ENCODE results near the gene TMEM238.
"Not testable (repeated sequence)": the region's sequence is repeated elsewhere in the genome, so short reads cannot be mapped to it uniquely, and the experiment has no call there.

Gene TMEM238

GRCh38 chr19:55384131-55384919 is at the start of gene TMEM238:
Gene TMEM238, minus strand, starts transcription at chr19:55384292. Its CDS starts 33 bp downstream, at chr19:55384259.
- DNase-seq = peak; percentile 31

- peak; percentile 4 for DNase-seq
These were observed 49.2 kb upstream of the TMEM238 start for GRCh38 chr19:55433292-55433691.

- no peak for DNase-seq
These were observed 48.3 kb upstream of the TMEM238 start for GRCh38 chr19:55432241-55432959.

GRCh38 chr19:55431183-55431582 is 47.1 kb upstream of the TMEM238 start:
- no peak for DNase-seq

GRCh38 chr19:55426042-55426441 is 42.0 kb upstream of the TMEM238 start:
- no peak for DNase-seq

- no peak for DNase-seq
These were observed 40.4 kb upstream of the TMEM238 start for GRCh38 chr19:55424518-55424917.

GRCh38 chr19:55423225-55424005 is 39.3 kb upstream of the TMEM238 start:
- DNase-seq = no peak

GRCh38 chr19:55421281-55421680 is 37.2 kb upstream of the TMEM238 start:
- not testable (repeated sequence) for DNase-seq

- DNase-seq = no peak
These were observed 35.6 kb upstream of the TMEM238 start for GRCh38 chr19:55419624-55420236.

GRCh38 chr19:55419103-55419502 is 35.0 kb upstream of the TMEM238 start:
- no peak for DNase-seq

GRCh38 chr19:55418185-55418584 is 34.1 kb upstream of the TMEM238 start:
- peak; percentile 26 for DNase-seq

- DNase-seq = no peak
These were observed 26.1 kb upstream of the TMEM238 start for GRCh38 chr19:55410168-55410567.

- not testable (repeated sequence) for DNase-seq
These were observed 25.1 kb upstream of the TMEM238 start for GRCh38 chr19:55409179-55409578.

- no peak for DNase-seq
These were observed 24.4 kb upstream of the TMEM238 start for GRCh38 chr19:55408533-55408872.

- peak; percentile 99 for DNase-seq
These were observed 23.9 kb upstream of the TMEM238 start for GRCh38 chr19:55407800-55408532.

GRCh38 chr19:55407550-55407799 is 23.4 kb upstream of the TMEM238 start, which contains the start of gene UBE2S:
Gene UBE2S, minus strand, starts transcription at chr19:55407788. Its CDS starts 199 bp downstream, at chr19:55407589.
- DNase-seq = not testable (repeated sequence)

GRCh38 chr19:55406826-55407549 is 22.9 kb upstream of the TMEM238 start:
- DNase-seq = no peak

GRCh38 chr19:55406091-55406825 is 22.2 kb upstream of the TMEM238 start:
- DNase-seq = no peak

- no peak for DNase-seq
These were observed 21.5 kb upstream of the TMEM238 start for GRCh38 chr19:55405638-55406037.

GRCh38 chr19:55402509-55402908 is 18.4 kb upstream of the TMEM238 start:
- DNase-seq = no peak

- not testable (repeated sequence) for DNase-seq
These were observed 17.3 kb upstream of the TMEM238 start for GRCh38 chr19:55401390-55401789.

Measured in NCI-H2029 (cell line).